Keratinocyte (primary cell): Measurements from ENCODE around the gene MTA3.

Experiments
- CTCF ChIP-seq, 3 experiments: IDR thresholded peaks in 1 of 3; conservative IDR thresholded peaks in 1 of 3; optimal IDR thresholded peaks in 1 of 3; 2 replicates in 2 of 3; 3 replicates in 1 of 3; pipeline versions ENCODE3 to v1.5.1; 2011; ENCODE audit warnings: low read length in 3 of 3, mild to moderate bottlenecking in 3 of 3, moderate library complexity in 2 of 3, control low read depth in 1 of 3, inconsistent platforms in 1 of 3; ENCODE audit not compliant: insufficient read depth in 2 of 3; ENCODE audit errors: extremely low read depth in 1 of 3
- EZH2 ChIP-seq: IDR thresholded peaks from one replicate; pipeline ENCODE4 v1.6.1; 2012; ENCODE audit warnings: inconsistent platforms, mild to moderate bottlenecking, low read length, moderate library complexity

DNA sequence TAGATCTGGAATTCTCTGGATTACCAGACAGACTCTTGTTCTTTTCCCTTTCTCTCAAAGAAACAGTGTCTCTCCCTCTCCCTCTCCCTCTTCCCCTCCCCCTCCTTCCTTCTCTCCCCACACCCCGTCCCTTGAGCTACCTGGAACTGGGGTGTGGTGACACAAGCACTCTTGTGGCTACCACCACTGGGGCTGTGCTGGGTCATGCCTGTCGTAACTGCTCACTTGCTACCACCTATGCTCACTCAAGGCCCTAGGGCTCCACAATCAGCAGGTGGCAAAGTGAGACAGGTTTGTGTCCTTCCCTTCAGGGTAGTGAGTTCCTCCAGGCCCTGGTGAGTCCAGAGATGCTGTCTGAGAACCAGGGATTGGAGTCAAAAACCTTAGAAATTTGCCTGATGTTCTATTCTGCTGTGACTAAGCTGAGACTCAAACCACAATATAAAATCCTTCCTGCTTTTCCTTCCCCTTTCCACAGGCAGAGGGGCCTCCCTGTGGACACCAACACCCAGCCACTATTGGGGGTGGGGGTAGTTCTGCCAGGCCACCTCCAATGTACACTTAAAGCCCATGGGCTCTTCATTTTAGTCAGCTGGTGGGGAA lies 124.7 kb downstream of the MTA3 start:
- no peak for TF ChIP-seq CTCF (optimal IDR thresholded peaks at IDR 0.05 in 1 of 3, IDR thresholded peaks at IDR 0.05 in 1 of 3, conservative IDR thresholded peaks at IDR 0.05 in 1 of 3; ENCODE audit: extremely low read depth in 1 of 3, insufficient read depth in 2 of 3, low read length in 3 of 3)
- no peak for TF ChIP-seq EZH2
